WERI-Rb-1 (cell line): ENCODE measurements around the gene KLHL6.

ENCODE experiments used
- DNase-seq: peaks from one replicate; pipeline ENCODE4 v3.0.0-alpha.2; 2020
- H3K27ac ChIP-seq: fragments of 250-450 bp; sonication (Bioruptor Pico); 2 replicates; pipeline ENCODE4 v1.5.1; 2020; ENCODE audit warnings: mild to moderate bottlenecking, moderate library complexity
- H3K27me3 ChIP-seq: fragments of 250-450 bp; sonication (Bioruptor Pico); 2 replicates; pipeline ENCODE4 v1.5.1; 2021; ENCODE audit warnings: mild to moderate bottlenecking, low read depth, moderate library complexity; ENCODE audit not compliant: insufficient read depth, severe bottlenecking
- H3K36me3 ChIP-seq: fragments of 250-450 bp; sonication (Bioruptor Pico); 2 replicates; pipeline ENCODE4 v1.5.1; 2020; ENCODE audit warnings: mild to moderate bottlenecking, moderate library complexity
- H3K4me3 ChIP-seq: 2 replicates; pipeline ENCODE4 v1.5.1; 2011; ENCODE audit warnings: low read depth, mild to moderate bottlenecking, control low read depth, low read length
- H3K9me3 ChIP-seq: fragments of 250-450 bp; sonication (Bioruptor Pico); 2 replicates; pipeline ENCODE4 v1.5.1; 2021; ENCODE audit warnings: mild to moderate bottlenecking, moderate library complexity; ENCODE audit not compliant: severe bottlenecking
- TF ChIP-seq, protein P1 (sequence below): IDR thresholded peaks from 2 replicates; pipeline ENCODE4 v1.5.1; 2011; ENCODE audit warnings: low read depth, mild to moderate bottlenecking, control low read depth, inconsistent platforms, low read length

The KLHL6 gene

DNA sequence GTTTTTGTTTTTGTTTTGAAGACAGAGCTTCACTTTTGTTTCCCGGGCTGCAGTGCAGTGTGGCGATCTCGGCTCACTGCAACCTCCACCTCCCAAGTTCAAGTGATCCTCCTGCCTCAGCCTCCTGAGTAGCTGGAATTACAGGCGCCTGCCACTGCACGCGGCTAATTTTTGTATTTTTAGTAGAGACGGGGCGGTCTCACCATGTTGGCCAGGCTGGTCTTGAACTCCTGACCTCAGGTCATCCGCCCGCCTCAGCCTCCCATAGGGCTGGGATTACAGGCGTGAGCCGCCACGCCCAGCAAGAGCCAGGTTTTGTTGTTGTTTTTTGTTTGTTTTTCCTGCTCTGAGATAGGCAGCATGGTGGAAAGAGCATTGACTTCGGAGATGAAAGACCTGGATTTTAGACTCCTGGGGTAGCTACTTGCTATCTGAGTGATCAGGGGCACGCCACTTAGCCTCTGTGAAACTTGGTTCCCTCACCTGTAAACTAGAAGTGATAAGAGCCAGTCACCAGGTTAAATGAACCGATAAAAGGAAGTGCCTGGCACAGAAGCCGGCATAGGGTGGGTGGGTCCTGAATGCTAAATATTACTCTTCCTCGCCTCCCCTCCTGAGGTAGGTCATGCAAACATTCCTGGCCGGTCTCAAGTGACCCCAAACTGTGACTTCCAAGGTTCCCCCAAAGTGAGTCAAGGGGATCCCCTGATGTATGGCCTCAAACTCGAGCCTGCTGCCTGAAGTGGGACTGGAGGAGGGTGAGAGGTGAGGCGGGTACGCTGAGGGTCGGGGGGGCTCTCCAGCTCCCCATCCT lies 64.2 kb downstream of the KLHL6 start:
- Histone ChIP-seq H3K27ac (no peak overlapping the region), H3K27me3 (no peaks in the 10 kb centered on the region), H3K4me3 (no peak overlapping the region), H3K36me3 (no peaks in the 10 kb centered on the region), H3K9me3 (no peaks in the 10 kb centered on the region)
- DNase-seq, result no peak
- TF ChIP-seq, protein P1, sequence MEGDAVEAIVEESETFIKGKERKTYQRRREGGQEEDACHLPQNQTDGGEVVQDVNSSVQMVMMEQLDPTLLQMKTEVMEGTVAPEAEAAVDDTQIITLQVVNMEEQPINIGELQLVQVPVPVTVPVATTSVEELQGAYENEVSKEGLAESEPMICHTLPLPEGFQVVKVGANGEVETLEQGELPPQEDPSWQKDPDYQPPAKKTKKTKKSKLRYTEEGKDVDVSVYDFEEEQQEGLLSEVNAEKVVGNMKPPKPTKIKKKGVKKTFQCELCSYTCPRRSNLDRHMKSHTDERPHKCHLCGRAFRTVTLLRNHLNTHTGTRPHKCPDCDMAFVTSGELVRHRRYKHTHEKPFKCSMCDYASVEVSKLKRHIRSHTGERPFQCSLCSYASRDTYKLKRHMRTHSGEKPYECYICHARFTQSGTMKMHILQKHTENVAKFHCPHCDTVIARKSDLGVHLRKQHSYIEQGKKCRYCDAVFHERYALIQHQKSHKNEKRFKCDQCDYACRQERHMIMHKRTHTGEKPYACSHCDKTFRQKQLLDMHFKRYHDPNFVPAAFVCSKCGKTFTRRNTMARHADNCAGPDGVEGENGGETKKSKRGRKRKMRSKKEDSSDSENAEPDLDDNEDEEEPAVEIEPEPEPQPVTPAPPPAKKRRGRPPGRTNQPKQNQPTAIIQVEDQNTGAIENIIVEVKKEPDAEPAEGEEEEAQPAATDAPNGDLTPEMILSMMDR, result no peak

DNA sequence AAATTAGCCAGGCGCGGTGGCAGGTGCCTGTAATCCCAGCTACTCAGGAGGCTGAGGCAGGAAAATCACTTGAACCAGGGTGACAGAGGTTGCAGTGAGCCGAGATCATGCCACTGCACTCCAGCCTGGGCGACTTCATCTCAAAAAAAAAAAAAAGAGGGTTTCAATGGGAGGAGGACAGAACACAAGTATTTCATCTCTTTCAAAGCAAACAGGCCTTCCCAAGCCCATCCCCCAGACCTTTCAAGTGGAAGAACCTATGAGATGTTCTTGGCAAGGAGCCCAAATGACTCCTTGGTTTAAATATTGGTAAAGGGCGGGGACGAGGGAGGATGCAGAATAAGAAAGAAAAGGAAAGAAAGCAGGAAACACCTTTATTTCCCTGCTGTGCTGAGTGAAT lies 64.9 kb downstream of the KLHL6 start:
- TF ChIP-seq, protein P1, result no peak
- Histone ChIP-seq H3K4me3 (no peak overlapping the region), H3K9me3 (no peaks in the 10 kb centered on the region), H3K36me3 (no peaks in the 10 kb centered on the region), H3K27me3 (no peaks in the 10 kb centered on the region), H3K27ac (no peak overlapping the region)
- DNase-seq, result no peak

DNA sequence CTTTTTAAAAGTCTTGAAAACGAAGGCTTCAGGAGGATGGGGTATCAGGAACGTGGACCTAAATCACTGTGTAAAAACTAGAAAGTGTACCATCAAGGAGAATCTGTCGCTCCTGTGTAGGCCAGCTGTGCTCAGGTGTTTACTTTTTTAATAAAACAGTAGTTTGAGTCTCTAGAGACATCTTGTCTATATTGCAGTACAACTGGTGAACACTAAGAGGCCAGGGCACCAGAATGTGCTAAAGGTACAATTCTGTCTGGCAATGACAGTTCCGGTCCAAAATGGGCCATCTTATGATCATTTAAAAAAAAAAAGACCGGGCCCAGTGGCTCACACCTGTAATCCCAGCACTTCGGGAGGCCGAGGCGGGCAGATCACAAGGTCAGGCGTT lies 65.3 kb downstream of the KLHL6 start:
- no peak for DNase-seq
- no peak overlapping the region for H3K4me3 ChIP-seq
- no peaks in the 10 kb centered on the region for H3K9me3 ChIP-seq
- H3K27me3 ChIP-seq, result no peaks in the 10 kb centered on the region
- H3K36me3 ChIP-seq, result no peaks in the 10 kb centered on the region
- no peak overlapping the region for H3K27ac ChIP-seq
- TF ChIP-seq, protein P1, result no peak

DNA sequence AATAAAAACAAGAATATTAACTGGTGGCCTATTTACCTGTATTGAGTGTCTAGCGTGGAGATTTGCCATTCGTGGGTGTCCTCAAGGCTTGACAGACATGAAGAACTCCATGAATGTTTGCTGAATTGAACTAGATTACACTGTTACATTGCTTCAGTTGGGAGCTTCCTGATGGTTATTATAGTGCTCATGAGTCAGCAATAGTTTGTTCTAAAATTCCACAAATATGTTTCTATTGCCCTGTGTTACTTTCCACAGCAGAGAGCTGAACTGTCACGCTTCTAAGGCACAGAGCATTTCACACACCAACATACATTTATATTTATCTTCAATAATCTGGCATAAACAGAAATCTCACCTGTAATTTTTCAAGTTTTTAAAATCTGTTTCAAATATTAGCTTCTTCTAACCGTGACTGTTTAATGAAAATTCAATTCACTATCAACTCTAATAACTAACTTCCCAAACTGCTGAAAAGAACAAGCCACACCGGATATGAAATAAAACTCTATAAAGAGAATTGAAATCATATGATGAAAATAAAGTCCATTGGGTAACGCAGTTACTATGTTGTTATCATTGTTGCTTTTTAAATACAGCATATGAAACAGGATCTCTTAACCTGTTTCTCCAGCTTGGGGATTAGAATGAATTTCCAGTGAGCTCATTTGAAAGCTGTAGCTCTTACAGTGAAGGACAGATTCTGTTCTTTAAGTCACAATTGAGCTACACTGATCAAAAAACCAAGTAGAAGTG lies 65.9 kb downstream of the KLHL6 start:
- H3K36me3 ChIP-seq, result no peaks in the 10 kb centered on the region
- H3K9me3 ChIP-seq, result no peaks in the 10 kb centered on the region
- no peak overlapping the region for H3K4me3 ChIP-seq
- no peak overlapping the region for H3K27ac ChIP-seq
- TF ChIP-seq, protein P1, result no peak
- no peaks in the 10 kb centered on the region for H3K27me3 ChIP-seq
- DNase-seq, result no peak

DNA sequence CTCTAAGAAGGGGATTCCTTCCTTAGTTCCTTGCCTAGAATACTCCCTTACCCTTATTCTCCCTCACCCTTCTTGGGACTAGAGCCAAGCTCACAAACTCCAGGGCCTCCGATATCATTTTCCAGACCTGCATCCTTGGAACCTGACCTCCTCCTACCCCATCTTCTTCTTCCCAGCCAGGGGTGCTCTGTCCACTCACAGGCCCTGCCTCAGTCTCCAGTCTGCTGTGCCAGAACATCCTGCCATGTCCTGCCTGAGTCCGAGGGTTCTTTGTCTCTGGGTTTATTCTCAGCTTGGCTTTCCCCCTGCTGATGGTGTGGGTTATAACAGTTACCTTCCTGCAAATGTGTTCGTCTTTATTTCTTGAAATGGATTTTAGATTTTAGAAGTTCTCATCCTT lies 67.2 kb downstream of the KLHL6 start:
- no peaks in the 10 kb centered on the region for H3K36me3 ChIP-seq
- TF ChIP-seq, protein P1, result no peak
- H3K27me3 ChIP-seq, result no peaks in the 10 kb centered on the region
- no peak overlapping the region for H3K27ac ChIP-seq
- no peaks in the 10 kb centered on the region for H3K9me3 ChIP-seq
- H3K4me3 ChIP-seq, result no peak overlapping the region
- DNase-seq, result no peak
